ENCODE results near the gene EIPR1.
A peak's percentile ranks its signal among the peaks of the same experiment; 100 is the strongest.

EIPR1 gene

GRCh38 chr2:3411103-3411502 lies 33.5 kb upstream of the EIPR1 start:
- Histone ChIP-seq H3K79me1 (replicated peaks; ENCODE audit: low read length, poor library complexity, severe bottlenecking) (peaks cover 34% of the 10 kb centered on the region), H2BK15ac (ENCODE audit: low read depth, poor library complexity, severe bottlenecking) (no peak overlapping the region), H3K9me3 (ENCODE audit: control insufficient read depth, low read length) (no peaks in the 10 kb centered on the region), H3K18ac (ENCODE audit: low read depth in 1 of 2, low read length in 2 of 2) (no peak overlapping the region), H2AK5ac (ENCODE audit: low read length, severe bottlenecking) (no peak overlapping the region), H2BK5ac (ENCODE audit: low read depth, low read length, poor library complexity, severe bottlenecking) (no peak overlapping the region), H3K9ac (ENCODE audit: low read length) (no peak overlapping the region), H3K36me3 (ENCODE audit: control insufficient read depth in 1 of 2, insufficient read depth in 2 of 2, low read depth in 1 of 2, low read length in 2 of 2) (peaks cover 30 to 41% of the 10 kb centered on the region in 2 experiments), H3K27ac (ENCODE audit: low read length, poor library complexity, severe bottlenecking) (no peak overlapping the region), H2BK12ac (ENCODE audit: low read length in 2 of 2) (no peak overlapping the region), H3K27me3 (ENCODE audit: control insufficient read depth in 1 of 2, insufficient read depth in 1 of 2, low read length in 2 of 2) (no peaks in the 10 kb centered on the region), H4K8ac (ENCODE audit: low read length) (no peak overlapping the region), H3K14ac (ENCODE audit: low read length in 2 of 2) (no peak overlapping the region), H3K4ac (ENCODE audit: low read depth in 1 of 2, low read length in 2 of 2) (no peak overlapping the region), H3K4me2 (ENCODE audit: low read length, poor library complexity, severe bottlenecking) (no peak overlapping the region), H3K4me1 (ENCODE audit: control insufficient read depth, insufficient read depth, low read depth, low read length) (no peaks in the 10 kb centered on the region), H2BK120ac (ENCODE audit: low read depth, low read length) (no peak overlapping the region), H2AFZ (ENCODE audit: low read depth, low read length) (no peak overlapping the region), H3K23ac (ENCODE audit: low read length in 2 of 2) (no peak overlapping the region), H4K91ac (ENCODE audit: low read length) (no peak overlapping the region), H3K4me3 (ENCODE audit: insufficient read depth in 1 of 2, low read depth in 1 of 2, low read length in 2 of 2) (no peak overlapping the region)
- 96% methylated on average over 3 of the region's 3 CpGs for WGBS
- no peak for DNase-seq

- DNase-seq, result no peak
- Histone ChIP-seq H3K4me3 (ENCODE audit: insufficient read depth in 1 of 2, low read depth in 1 of 2, low read length in 2 of 2) (no peak overlapping the region), H3K9me3 (ENCODE audit: control insufficient read depth, low read length) (no peaks in the 10 kb centered on the region), H4K8ac (ENCODE audit: low read length) (no peak overlapping the region), H3K4me2 (ENCODE audit: low read length, poor library complexity, severe bottlenecking) (no peak overlapping the region), H4K91ac (ENCODE audit: low read length) (no peak overlapping the region), H3K79me1 (replicated peaks; ENCODE audit: low read length, poor library complexity, severe bottlenecking) (peaks cover 32% of the 10 kb centered on the region), H3K18ac (ENCODE audit: low read depth in 1 of 2, low read length in 2 of 2) (no peak overlapping the region), H3K14ac (ENCODE audit: low read length in 2 of 2) (no peak overlapping the region), H3K4ac (ENCODE audit: low read depth in 1 of 2, low read length in 2 of 2) (no peak overlapping the region), H2AK5ac (ENCODE audit: low read length, severe bottlenecking) (no peak overlapping the region), H3K36me3 (ENCODE audit: control insufficient read depth in 1 of 2, insufficient read depth in 2 of 2, low read depth in 1 of 2, low read length in 2 of 2) (peaks cover 22 to 46% of the 10 kb centered on the region in 2 experiments), H2BK12ac (ENCODE audit: low read length in 2 of 2) (no peak overlapping the region), H2BK120ac (ENCODE audit: low read depth, low read length) (no peak overlapping the region), H2AFZ (ENCODE audit: low read depth, low read length) (no peak overlapping the region), H3K9ac (ENCODE audit: low read length) (no peak overlapping the region), H3K27me3 (ENCODE audit: control insufficient read depth in 1 of 2, insufficient read depth in 1 of 2, low read length in 2 of 2) (no peaks in the 10 kb centered on the region), H2BK5ac (ENCODE audit: low read depth, low read length, poor library complexity, severe bottlenecking) (no peak overlapping the region), H3K4me1 (ENCODE audit: control insufficient read depth, insufficient read depth, low read depth, low read length) (no peaks in the 10 kb centered on the region), H3K23ac (ENCODE audit: low read length in 2 of 2) (no peak overlapping the region), H3K27ac (ENCODE audit: low read length, poor library complexity, severe bottlenecking) (no peak overlapping the region), H2BK15ac (ENCODE audit: low read depth, poor library complexity, severe bottlenecking) (no peak overlapping the region)
- WGBS, result 96% methylated on average over 9 of the region's 12 CpGs
These were observed 32.1 kb upstream of the EIPR1 start for GRCh38 chr2:3409627-3410170.

GRCh38 chr2:3408781-3409180 lies 31.2 kb upstream of the EIPR1 start:
- WGBS, result 97% methylated on average over 13 of the region's 13 CpGs
- no peak overlapping the region for H3K9ac ChIP-seq (ENCODE audit: low read length)
- H2BK15ac ChIP-seq (ENCODE audit: low read depth, poor library complexity, severe bottlenecking), result no peak overlapping the region
- no peak overlapping the region for H2BK5ac ChIP-seq (ENCODE audit: low read depth, low read length, poor library complexity, severe bottlenecking)
- no peaks in the 10 kb centered on the region for H3K4me1 ChIP-seq (ENCODE audit: control insufficient read depth, insufficient read depth, low read depth, low read length)
- H3K4ac ChIP-seq (ENCODE audit: low read depth in 1 of 2, low read length in 2 of 2), result no peak overlapping the region
- no peak overlapping the region for H3K27ac ChIP-seq (ENCODE audit: low read length, poor library complexity, severe bottlenecking)
- H4K91ac ChIP-seq (ENCODE audit: low read length), result peak overlapping the region; percentile 53
- no peak overlapping the region for H2BK12ac ChIP-seq (ENCODE audit: low read length in 2 of 2)
- H3K27me3 ChIP-seq (ENCODE audit: control insufficient read depth in 1 of 2, insufficient read depth in 1 of 2, low read length in 2 of 2), result no peaks in the 10 kb centered on the region
- H2BK120ac ChIP-seq (ENCODE audit: low read depth, low read length), result no peak overlapping the region
- H3K9me3 ChIP-seq (ENCODE audit: control insufficient read depth, low read length), result no peaks in the 10 kb centered on the region
- no peak overlapping the region for H3K4me3 ChIP-seq (ENCODE audit: insufficient read depth in 1 of 2, low read depth in 1 of 2, low read length in 2 of 2)
- no peak overlapping the region for H2AFZ ChIP-seq (ENCODE audit: low read depth, low read length)
- H3K36me3 ChIP-seq (ENCODE audit: control insufficient read depth in 1 of 2, insufficient read depth in 2 of 2, low read depth in 1 of 2, low read length in 2 of 2), result peaks cover 15 to 52% of the 10 kb centered on the region in 2 experiments
- no peak overlapping the region for H3K4me2 ChIP-seq (ENCODE audit: low read length, poor library complexity, severe bottlenecking)
- peaks cover 35% of the 10 kb centered on the region for H3K79me1 ChIP-seq (replicated peaks; ENCODE audit: low read length, poor library complexity, severe bottlenecking)
- H3K14ac ChIP-seq (ENCODE audit: low read length in 2 of 2), result no peak overlapping the region
- H2AK5ac ChIP-seq (ENCODE audit: low read length, severe bottlenecking), result no peak overlapping the region
- no peak overlapping the region for H4K8ac ChIP-seq (ENCODE audit: low read length)
- DNase-seq, result no peak
- no peak overlapping the region for H3K23ac ChIP-seq (ENCODE audit: low read length in 2 of 2)
- H3K18ac ChIP-seq (ENCODE audit: low read depth in 1 of 2, low read length in 2 of 2), result no peak overlapping the region

GRCh38 chr2:3406501-3406900 lies 28.9 kb upstream of the EIPR1 start:
- WGBS, result 89% methylated on average over 2 of the region's 3 CpGs
- no peaks in the 10 kb centered on the region for H3K27me3 ChIP-seq (ENCODE audit: control insufficient read depth in 1 of 2, insufficient read depth in 1 of 2, low read length in 2 of 2)

More at GRCh38 chr2:3406501-3406900, 28.9 kb upstream of the EIPR1 start:
- Histone ChIP-seq H2BK5ac (ENCODE audit: low read depth, low read length, poor library complexity, severe bottlenecking) (no peak overlapping the region), H4K8ac (ENCODE audit: low read length) (no peak overlapping the region), H3K14ac (ENCODE audit: low read length in 2 of 2) (no peak overlapping the region), H3K4me2 (ENCODE audit: low read length, poor library complexity, severe bottlenecking) (no peak overlapping the region), H2BK120ac (ENCODE audit: low read depth, low read length) (no peak overlapping the region), H3K18ac (ENCODE audit: low read depth in 1 of 2, low read length in 2 of 2) (no peak overlapping the region), H4K91ac (ENCODE audit: low read length) (no peak overlapping the region), H3K4me3 (ENCODE audit: insufficient read depth in 1 of 2, low read depth in 1 of 2, low read length in 2 of 2) (no peak overlapping the region), H3K27ac (ENCODE audit: low read length, poor library complexity, severe bottlenecking) (no peak overlapping the region), H2BK12ac (ENCODE audit: low read length in 2 of 2) (no peak overlapping the region), H3K9ac (ENCODE audit: low read length) (no peak overlapping the region), H3K36me3 (ENCODE audit: control insufficient read depth in 1 of 2, insufficient read depth in 2 of 2, low read depth in 1 of 2, low read length in 2 of 2) (peaks cover 16 to 62% of the 10 kb centered on the region in 2 experiments), H3K23ac (ENCODE audit: low read length in 2 of 2) (no peak overlapping the region), H3K9me3 (ENCODE audit: control insufficient read depth, low read length) (no peaks in the 10 kb centered on the region), H2BK15ac (ENCODE audit: low read depth, poor library complexity, severe bottlenecking) (no peak overlapping the region), H3K79me1 (replicated peaks; ENCODE audit: low read length, poor library complexity, severe bottlenecking) (peaks cover 32% of the 10 kb centered on the region), H2AFZ (ENCODE audit: low read depth, low read length) (no peak overlapping the region), H3K4ac (ENCODE audit: low read depth in 1 of 2, low read length in 2 of 2) (no peak overlapping the region), H3K4me1 (ENCODE audit: control insufficient read depth, insufficient read depth, low read depth, low read length) (no peaks in the 10 kb centered on the region), H2AK5ac (ENCODE audit: low read length, severe bottlenecking) (no peak overlapping the region)
- DNase-seq, result no peak
